ENCODE measurements around the gene KRT73.

KRT73 gene

DNA sequence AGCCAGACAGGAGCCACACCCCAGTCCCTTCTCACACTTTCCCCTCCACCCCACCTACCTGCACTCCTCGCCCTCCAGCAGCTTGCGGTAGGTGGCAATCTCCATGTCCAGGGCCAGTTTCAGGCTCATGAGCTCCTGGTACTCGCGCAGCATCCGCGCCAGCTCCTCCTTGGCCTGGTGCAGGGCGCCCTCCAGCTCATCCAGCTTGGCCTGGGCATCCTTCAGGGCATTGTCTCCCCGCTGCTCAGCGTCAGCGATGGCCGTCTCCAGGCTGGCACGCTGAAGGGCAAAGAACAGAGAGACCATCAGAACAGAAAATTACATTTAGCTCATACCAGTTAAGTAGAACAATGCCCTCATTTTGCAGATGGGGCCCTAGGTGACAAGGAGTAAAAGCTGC, 50.2 kb downstream of the KRT73 start:
- DNase-seq (ENCODE audit: extremely low spot score) = no peak
- POLR2A ChIA-PET = no interaction called here
- TF ChIP-seq, protein P1, sequence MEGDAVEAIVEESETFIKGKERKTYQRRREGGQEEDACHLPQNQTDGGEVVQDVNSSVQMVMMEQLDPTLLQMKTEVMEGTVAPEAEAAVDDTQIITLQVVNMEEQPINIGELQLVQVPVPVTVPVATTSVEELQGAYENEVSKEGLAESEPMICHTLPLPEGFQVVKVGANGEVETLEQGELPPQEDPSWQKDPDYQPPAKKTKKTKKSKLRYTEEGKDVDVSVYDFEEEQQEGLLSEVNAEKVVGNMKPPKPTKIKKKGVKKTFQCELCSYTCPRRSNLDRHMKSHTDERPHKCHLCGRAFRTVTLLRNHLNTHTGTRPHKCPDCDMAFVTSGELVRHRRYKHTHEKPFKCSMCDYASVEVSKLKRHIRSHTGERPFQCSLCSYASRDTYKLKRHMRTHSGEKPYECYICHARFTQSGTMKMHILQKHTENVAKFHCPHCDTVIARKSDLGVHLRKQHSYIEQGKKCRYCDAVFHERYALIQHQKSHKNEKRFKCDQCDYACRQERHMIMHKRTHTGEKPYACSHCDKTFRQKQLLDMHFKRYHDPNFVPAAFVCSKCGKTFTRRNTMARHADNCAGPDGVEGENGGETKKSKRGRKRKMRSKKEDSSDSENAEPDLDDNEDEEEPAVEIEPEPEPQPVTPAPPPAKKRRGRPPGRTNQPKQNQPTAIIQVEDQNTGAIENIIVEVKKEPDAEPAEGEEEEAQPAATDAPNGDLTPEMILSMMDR (IDR thresholded peaks at IDR 0.05; ENCODE audit: control extremely low read depth, extremely low read depth, low read depth, missing control alignments) = no peak
- CTCF ChIA-PET = interaction anchor here (1.1 kb wide), 1 partner anchor 14 kb away, joined by 3 read pairs; no protein-coding TSS in a partner anchor

DNA sequence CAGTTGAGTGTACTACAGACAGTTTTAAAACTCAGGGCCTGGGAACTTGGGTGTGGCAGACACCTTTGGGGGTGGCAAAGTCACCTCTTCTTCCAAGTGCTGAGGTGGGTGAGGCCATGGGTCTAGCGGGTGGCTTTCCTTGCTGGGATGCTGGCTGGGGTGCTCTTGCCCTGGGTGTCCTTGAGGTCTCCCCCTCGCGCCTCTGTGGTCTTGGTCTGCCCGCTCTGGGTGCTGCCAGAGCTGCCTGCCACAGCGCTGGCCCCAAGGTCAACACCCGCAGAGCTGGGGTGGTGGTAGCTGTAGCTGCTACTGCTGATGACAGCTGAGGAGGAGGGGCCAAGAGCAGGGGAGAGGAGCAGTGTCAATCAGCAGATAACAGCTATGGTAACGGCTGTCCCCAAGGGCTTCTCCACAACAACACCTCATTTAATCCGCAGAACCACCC, 51.5 kb downstream of the KRT73 start:
- CTCF ChIA-PET = no interaction called here
- POLR2A ChIA-PET = no interaction called here
- TF ChIP-seq, protein P1 (IDR thresholded peaks at IDR 0.05; ENCODE audit: control extremely low read depth, extremely low read depth, low read depth, missing control alignments) = no peak
- DNase-seq (ENCODE audit: extremely low spot score) = no peak

DNA sequence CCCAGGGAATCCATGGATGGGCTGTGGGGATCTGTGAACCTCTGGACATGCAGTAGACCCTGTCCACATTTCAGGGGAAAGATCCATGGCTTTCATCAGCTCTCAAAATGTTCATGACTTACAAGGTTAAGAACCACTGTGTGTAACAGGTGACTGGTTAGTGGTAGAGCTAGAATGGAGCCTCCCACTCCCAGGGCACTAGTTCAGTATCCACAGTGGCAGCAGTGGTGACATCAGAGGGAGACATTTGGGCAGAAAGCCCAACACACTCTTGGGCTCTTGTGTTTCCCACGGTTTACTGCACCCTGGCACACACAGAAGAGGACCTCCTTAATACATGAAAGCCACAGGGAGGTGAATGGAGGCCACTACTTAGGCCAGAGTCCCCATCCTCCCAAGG, 53.8 kb downstream of the KRT73 start:
- POLR2A ChIA-PET = no interaction called here
- CTCF ChIA-PET = no interaction called here
- no peak for DNase-seq (ENCODE audit: extremely low spot score)
- TF ChIP-seq, protein P1 (IDR thresholded peaks at IDR 0.05; ENCODE audit: control extremely low read depth, extremely low read depth, low read depth, missing control alignments) = no peak

DNA sequence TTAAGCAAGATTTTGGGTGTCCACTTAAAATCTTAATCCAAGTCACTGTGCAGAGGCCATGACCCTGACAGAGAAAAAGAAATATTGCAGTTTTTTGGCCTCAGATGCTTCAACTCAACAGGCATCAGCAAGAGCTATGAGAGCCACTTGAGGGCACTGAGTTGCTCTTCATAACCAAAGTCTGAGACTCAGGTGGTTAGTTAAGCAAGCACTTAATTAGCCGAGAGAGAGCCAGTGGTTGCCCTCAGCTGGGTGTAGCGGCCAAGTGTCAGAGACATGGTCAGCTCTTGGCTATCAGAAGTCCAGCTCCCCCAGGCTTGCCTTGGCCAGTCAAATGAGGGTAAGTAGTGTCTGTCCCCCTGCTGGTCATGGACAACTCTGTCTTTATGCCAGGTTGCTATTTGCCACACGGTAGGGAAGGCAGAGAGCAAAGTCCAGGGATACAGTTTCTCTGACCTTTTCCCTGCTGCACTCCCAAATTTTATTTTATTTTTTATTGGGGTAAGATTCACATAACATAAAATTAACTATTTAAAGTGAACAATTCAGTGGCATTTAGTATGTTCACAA, 56.4 kb downstream of the KRT73 start:
- no peak for DNase-seq (ENCODE audit: extremely low spot score)
- POLR2A ChIA-PET = no interaction called here
- TF ChIP-seq, protein P1 (IDR thresholded peaks at IDR 0.05; ENCODE audit: control extremely low read depth, extremely low read depth, low read depth, missing control alignments) = no peak
- CTCF ChIA-PET = interaction anchor here (1.7 kb wide), 1 partner anchor 20 kb away, joined by 4 read pairs; no protein-coding TSS in a partner anchor

DNA sequence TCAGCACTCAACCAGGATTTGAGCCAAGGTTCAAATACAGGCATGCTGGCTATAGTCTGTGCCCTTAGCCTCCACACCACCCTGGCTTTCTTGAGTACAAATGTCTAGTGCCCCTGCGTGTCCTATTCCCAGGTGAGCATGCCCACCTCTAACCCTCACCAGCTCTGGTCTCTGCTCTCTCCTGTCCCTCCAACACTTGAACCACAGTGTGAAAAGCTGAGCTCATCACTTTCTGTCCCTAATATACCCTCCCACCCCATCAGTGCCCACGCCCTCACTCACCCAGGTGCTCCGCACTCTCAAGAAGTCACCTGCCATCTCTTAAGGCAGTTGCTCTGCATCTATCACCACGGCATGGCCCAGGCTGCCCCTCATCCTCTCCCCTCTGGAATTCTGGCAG, 58.4 kb downstream of the KRT73 start:
- POLR2A ChIA-PET = no interaction called here

DNA sequence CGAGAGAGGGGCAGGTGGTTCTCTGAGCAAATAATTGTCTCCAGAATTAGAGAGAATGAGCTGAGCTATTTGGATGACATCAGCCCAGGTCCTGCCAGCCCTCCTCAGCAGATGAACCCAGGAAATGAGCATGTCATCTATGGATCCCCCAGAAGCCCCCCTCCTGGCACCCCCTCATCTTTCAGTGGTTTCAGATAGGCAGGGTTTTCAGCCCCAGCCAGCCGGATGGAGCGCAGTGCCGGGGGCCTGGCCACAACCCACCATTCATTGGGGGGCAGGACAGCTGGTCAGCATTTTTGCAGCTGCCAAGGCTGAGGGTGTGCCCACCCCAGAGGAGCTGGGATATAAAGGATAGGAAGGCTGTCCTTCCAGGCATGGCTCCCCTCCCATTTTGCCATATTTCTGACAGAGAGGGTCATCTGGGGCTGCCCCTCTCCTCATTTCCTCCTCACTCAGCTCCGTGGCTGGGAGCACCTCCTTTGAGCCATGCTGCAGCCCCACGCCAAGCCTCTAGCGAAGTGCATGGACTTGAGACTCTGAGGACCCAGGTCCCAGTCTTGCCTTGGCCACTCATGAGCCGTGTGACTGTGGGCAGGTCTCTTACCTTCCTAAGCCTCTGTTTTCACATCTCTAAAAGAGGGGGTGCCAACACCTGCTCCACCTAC, 59.4 kb downstream of the KRT73 start:
- POLR2A ChIA-PET = no interaction called here
- DNase-seq (ENCODE audit: extremely low spot score) = no peak
- CTCF ChIA-PET = no interaction called here
- TF ChIP-seq, protein P1 (IDR thresholded peaks at IDR 0.05; ENCODE audit: control extremely low read depth, extremely low read depth, low read depth, missing control alignments) = no peak

More for the DNA sequence above, 58.4 kb downstream of the KRT73 start:
- no peak for DNase-seq (ENCODE audit: extremely low spot score)
- CTCF ChIA-PET = interaction anchor here (1.5 to 1.7 kb wide), 2 partner anchors 22 to 24 kb away, joined by 3 to 4 read pairs; no protein-coding TSS in a partner anchor
- TF ChIP-seq, protein P1 (IDR thresholded peaks at IDR 0.05; ENCODE audit: control extremely low read depth, extremely low read depth, low read depth, missing control alignments) = no peak

Data from GM10248 (cell line).